GM21723 (cell line): Measurements from ENCODE around the gene TYW5.
"Not testable (repeated sequence)": the region's sequence is repeated elsewhere in the genome, so short reads cannot be mapped to it uniquely, and the experiment has no call there.

Source experiments
- ATAC-seq: cut with Tn5 transposase; IDR thresholded peaks from one replicate; pipeline ENCODE4 v1.9.1; 2021; ENCODE audit warnings: mild to moderate bottlenecking, moderate library complexity; ENCODE audit not compliant: unreplicated experiment

Gene TYW5

GRCh38 chr2:199923924-199924323, 31.4 kb downstream of the TYW5 start:
- ATAC-seq: no peak

- no peak for ATAC-seq
These were observed 32.4 kb downstream of the TYW5 start for GRCh38 chr2:199922856-199923255.

GRCh38 chr2:199916980-199917379, 38.3 kb downstream of the TYW5 start:
- ATAC-seq: no peak

- ATAC-seq: no peak
These were observed 40.8 kb downstream of the TYW5 start for GRCh38 chr2:199914372-199914958.

GRCh38 chr2:199912553-199913114, 42.7 kb downstream of the TYW5 start:
- not testable (repeated sequence) for ATAC-seq

- no peak for ATAC-seq
These were observed 43.5 kb downstream of the TYW5 start for GRCh38 chr2:199911877-199912161.

- peak; percentile 92 for ATAC-seq
These were observed 44.0 kb downstream of the TYW5 start, which contains the start of gene C2orf69 for GRCh38 chr2:199911052-199911876. Gene C2orf69 (plus strand): TSS chr2:199911293. CDS start chr2:199911439, 146 bp downstream.

- peak; percentile 2 for ATAC-seq
These were observed 44.8 kb downstream of the TYW5 start for GRCh38 chr2:199910338-199911051.

GRCh38 chr2:199907008-199907714, 48.1 kb downstream of the TYW5 start:
- ATAC-seq: no peak

GRCh38 chr2:199903111-199903510, 52.2 kb downstream of the TYW5 start:
- no peak for ATAC-seq

- ATAC-seq: no peak
These were observed 52.7 kb downstream of the TYW5 start for GRCh38 chr2:199902486-199903110.

GRCh38 chr2:199901942-199902341, 53.3 kb downstream of the TYW5 start:
- ATAC-seq: no peak

- ATAC-seq: no peak
These were observed 58.7 kb downstream of the TYW5 start for GRCh38 chr2:199896617-199897016.

- ATAC-seq: no peak
These were observed 59.9 kb downstream of the TYW5 start for GRCh38 chr2:199895406-199895805.

- ATAC-seq: no peak
These were observed 71.6 kb downstream of the TYW5 start for GRCh38 chr2:199883474-199884212.

GRCh38 chr2:199882667-199883066, 72.6 kb downstream of the TYW5 start:
- no peak for ATAC-seq
